H1 (cell line): ENCODE data around the gene TCF4. TPM values are rescaled to one million over a fixed set of nuclear protein-coding genes. Genes with fewer than 3 reads are reported as not detected.

ENCODE experiments used
- CTCF ChIA-PET: fragments of 300-600 bp; sonication (Branson Sonifier 250); formaldehyde crosslinking; loops from one replicate; lab custom pipeline; 2021; ENCODE audit not compliant: partially characterized antibody; lab: Charles Lee
- POLR2A ChIA-PET: fragments of 300-600 bp; sonication (Branson Sonifier 250); formaldehyde crosslinking; loops from one replicate; lab custom pipeline; 2021; ENCODE audit warnings: inconsistent platforms; ENCODE audit not compliant: partially characterized antibody; lab: Charles Lee
- DNase-seq, 2 experiments: peaks; one replicate each; pipeline versions ENCODE4 v3.0.0 to v3.0.0-alpha.2; 2010 to 2022; ENCODE audit warnings: low spot score in 2 of 2, low read depth in 1 of 2, mixed read lengths in 1 of 2
- FAIRE-seq: peaks from 2 replicates; lab custom pipeline; 2011; peaks lifted over from hg19 to GRCh38; lab: Jason Lieb, UNC
- H2AFZ ChIP-seq: 2 replicates; pipeline ENCODE4 v1.8.1; 2012; ENCODE audit warnings: low read length, inconsistent platforms
- H2AK5ac ChIP-seq: 2 replicates; pipeline ENCODE4 v1.6.1; 2013; ENCODE audit warnings: low read depth, low read length
- H2BK120ac ChIP-seq: replicated peaks from 2 replicates; pipeline ENCODE3; 2013; ENCODE audit warnings: low read depth, low read length, inconsistent platforms
- H2BK12ac ChIP-seq: 2 replicates; pipeline ENCODE4 v1.6.1; 2013; ENCODE audit warnings: low read depth, low read length
- H2BK15ac ChIP-seq: 2 replicates; pipeline ENCODE4 v1.6.1; 2013; ENCODE audit warnings: low read length
- H2BK20ac ChIP-seq: 2 replicates; pipeline ENCODE4 v1.6.1; 2013; ENCODE audit warnings: low read length
- H2BK5ac ChIP-seq: 2 replicates; pipeline ENCODE4 v1.6.1; 2013; ENCODE audit warnings: low read depth, low read length
- H3K14ac ChIP-seq: 2 replicates; pipeline ENCODE4 v1.6.1; 2013; ENCODE audit warnings: inconsistent platforms; ENCODE audit not compliant: insufficient read length
- H3K18ac ChIP-seq: 2 replicates; pipeline ENCODE4 v1.6.1; 2013; ENCODE audit warnings: low read length; ENCODE audit errors: extremely low read depth
- H3K23ac ChIP-seq: 2 replicates; pipeline ENCODE4 v1.6.1; 2013; ENCODE audit warnings: inconsistent platforms; ENCODE audit not compliant: insufficient read length
- H3K23me2 ChIP-seq: 2 replicates; pipeline ENCODE4 v1.6.1; 2013; ENCODE audit warnings: low read depth, low read length
- H3K27ac ChIP-seq: 2 replicates; pipeline ENCODE4 v1.6.1; 2011; ENCODE audit warnings: low read depth, low read length, inconsistent platforms
- H3K27me3 ChIP-seq, 4 experiments: replicated peaks in 1 of 4; 1 replicate in 1 of 4; 2 replicates in 3 of 4; pipeline versions ENCODE4 v1.6.1 to v1.8.1; 2011 to 2013; ENCODE audit warnings: low read length in 3 of 4, mild to moderate bottlenecking in 3 of 4, inconsistent platforms in 2 of 4, mixed read lengths in 2 of 4, moderate library complexity in 1 of 4; ENCODE audit not compliant: control insufficient read depth in 3 of 4, insufficient read depth in 3 of 4; ENCODE audit errors: extremely low read depth in 1 of 4
- H3K36me3 ChIP-seq, 4 experiments: 2 replicates each; pipeline versions ENCODE4 v1.6.1 to v1.8.1; 2011 to 2013; ENCODE audit warnings: mild to moderate bottlenecking in 4 of 4, low read length in 3 of 4, moderate library complexity in 2 of 4, control low read depth in 1 of 4, inconsistent platforms in 1 of 4; ENCODE audit not compliant: insufficient read depth in 4 of 4, control insufficient read depth in 2 of 4
- H3K4ac ChIP-seq: replicated peaks from 2 replicates; pipeline ENCODE3; 2013; ENCODE audit warnings: low read length, low read depth, mixed read lengths, inconsistent platforms; ENCODE audit not compliant: insufficient read length
- H3K4me1 ChIP-seq, 4 experiments: replicated peaks in 1 of 4; 1 replicate in 1 of 4; 2 replicates in 3 of 4; pipeline versions ENCODE4 v1.6.1 to v1.8.1; 2011 to 2013; ENCODE audit warnings: low read length in 3 of 4, inconsistent platforms in 2 of 4, mixed read lengths in 1 of 4; ENCODE audit not compliant: insufficient read depth in 4 of 4, control insufficient read depth in 3 of 4
- H3K4me2 ChIP-seq, 2 experiments: 2 replicates each; pipeline versions ENCODE4 v1.6.1 to v1.8.1; 2011 to 2013; ENCODE audit warnings: low read depth in 2 of 2, low read length in 2 of 2, control low read depth in 1 of 2, inconsistent platforms in 1 of 2, mild to moderate bottlenecking in 1 of 2; ENCODE audit not compliant: insufficient read depth in 1 of 2
- H3K4me3 ChIP-seq, 4 experiments: fragments of 200-600, 300-600 bp in 1 of 4; sonication (generic), shearing (Covaris generic), sonication (Bioruptor Twin) in 1 of 4; 2 replicates each; pipeline versions ENCODE4 v1.5.1 to v1.8.1; 2011 to 2016; ENCODE audit warnings: low read length in 4 of 4, low read depth in 3 of 4, control low read depth in 2 of 4, inconsistent platforms in 2 of 4, mild to moderate bottlenecking in 2 of 4, mixed read lengths in 1 of 4, moderate library complexity in 1 of 4; ENCODE audit not compliant: insufficient read depth in 2 of 4; ENCODE audit errors: extremely low read depth in 1 of 4
- H3K56ac ChIP-seq: replicated peaks from 2 replicates; pipeline ENCODE3; 2013; ENCODE audit warnings: low read depth, mild to moderate bottlenecking, mixed read lengths, low read length, inconsistent platforms; ENCODE audit not compliant: insufficient read length
- H3K79me1 ChIP-seq: 2 replicates; pipeline ENCODE4 v1.6.1; 2013; ENCODE audit warnings: low read depth, low read length, control low read depth
- H3K79me2 ChIP-seq, 2 experiments: 2 replicates each; pipeline versions ENCODE4 v1.6.1 to v1.8.1; 2012 to 2013; ENCODE audit warnings: low read length in 2 of 2, mild to moderate bottlenecking in 2 of 2, inconsistent platforms in 1 of 2; ENCODE audit not compliant: insufficient read depth in 2 of 2, control insufficient read depth in 1 of 2
- H3K9ac ChIP-seq, 4 experiments: replicated peaks in 1 of 4; 1 replicate in 1 of 4; 2 replicates in 3 of 4; pipeline versions ENCODE4 v1.6.1 to v1.8.1; 2011 to 2013; ENCODE audit warnings: low read depth in 3 of 4, low read length in 3 of 4, control low read depth in 2 of 4, mild to moderate bottlenecking in 2 of 4, moderate library complexity in 2 of 4, inconsistent platforms in 1 of 4; ENCODE audit errors: extremely low read depth in 1 of 4
- H3K9me3 ChIP-seq, 2 experiments: 2 replicates each; pipeline versions ENCODE4 v1.6.1 to v1.8.1; 2012 to 2013; ENCODE audit warnings: mild to moderate bottlenecking in 2 of 2, moderate library complexity in 2 of 2, control low read depth in 1 of 2, inconsistent platforms in 1 of 2, low read depth in 1 of 2, low read length in 1 of 2, mixed read lengths in 1 of 2; ENCODE audit not compliant: insufficient read depth in 2 of 2
- H4K20me1 ChIP-seq, 2 experiments: replicated peaks in 1 of 2; 2 replicates each; pipeline versions ENCODE3 to v1.8.1; 2011 to 2013; ENCODE audit warnings: inconsistent platforms in 2 of 2, low read length in 2 of 2, mild to moderate bottlenecking in 1 of 2; ENCODE audit not compliant: insufficient read depth in 2 of 2, control insufficient read depth in 1 of 2
- H4K5ac ChIP-seq: 2 replicates; pipeline ENCODE4 v1.6.1; 2013; ENCODE audit warnings: low read length, low read depth, mixed read lengths, inconsistent platforms; ENCODE audit not compliant: insufficient read length
- H4K8ac ChIP-seq: 2 replicates; pipeline ENCODE4 v1.8.0; 2013; ENCODE audit warnings: mild to moderate bottlenecking, moderate library complexity, low read length, inconsistent platforms; ENCODE audit not compliant: insufficient read depth; ENCODE audit errors: extremely low read depth
- H4K91ac ChIP-seq: replicated peaks from 2 replicates; pipeline ENCODE3; 2013; ENCODE audit warnings: low read length, mixed read lengths, inconsistent platforms; ENCODE audit not compliant: insufficient read length
- ASH2L ChIP-seq: fragments of 200-600, 300-600 bp; sonication (generic); IDR thresholded peaks from one replicate; pipeline ENCODE4 v1.7.1; 2017; ENCODE audit warnings: low read length
- CBX8 ChIP-seq: fragments of 300-800, 300-1000 bp; sonication (generic); IDR thresholded peaks from 2 replicates; pipeline ENCODE4 v1.7.1; 2016; ENCODE audit warnings: low read depth, low read length, borderline replicate concordance
- JUN ChIP-seq: IDR thresholded peaks from 2 replicates; pipeline ENCODE4 v1.6.1; 2011; ENCODE audit warnings: low read depth, mild to moderate bottlenecking, improper control_type of control experiment, low read length
- MAFK ChIP-seq: IDR thresholded peaks from 2 replicates; pipeline ENCODE4 v1.6.1; 2012; ENCODE audit warnings: low read depth, mild to moderate bottlenecking, improper control_type of control experiment, low read length
- POLR2AphosphoS5 ChIP-seq: IDR thresholded peaks from 2 replicates; pipeline ENCODE4 v1.6.1; 2011; ENCODE audit warnings: low read depth, low read length
- SIN3A ChIP-seq, 2 experiments: IDR thresholded peaks in 1 of 2; conservative IDR thresholded peaks in 1 of 2; 2 replicates each; pipeline ENCODE4 v1.6.1; 2011 to 2012; ENCODE audit warnings: low read length in 2 of 2, improper control_type of control experiment in 1 of 2, low read depth in 1 of 2, mild to moderate bottlenecking in 1 of 2
- WGBS, 2 experiments: shearing (Covaris generic) in 1 of 2; methylation state at CpG; one replicate each; pipeline versions ENCODE4 v1.1.6 to v1.1.7; 2013 to 2015; ENCODE audit warnings: low lambda C conversion rate in 2 of 2, mixed read lengths in 2 of 2, inconsistent platforms in 1 of 2, low coverage in 1 of 2, missing lambda C conversion rate in 1 of 2; ENCODE audit not compliant: insufficient replicate concordance in 2 of 2, insufficient coverage in 1 of 2, insufficient read length in 1 of 2; ENCODE audit errors: extremely low coverage in 1 of 2, missing lambda C conversion rate in 1 of 2; 5-methylcytosine and 5-hydroxymethylcytosine counted together
- polyA plus RNA-seq, 7 experiments: library from polyadenylated mRNA; depleted of rRNA in 3 of 7; stranded (reverse) in 5 of 7; unstranded in 2 of 7; fragments of >200 nt in 5 of 7; fragments of 200-250 nt in 2 of 7; gene quantifications; 1 replicate in 5 of 7; 2 replicates in 1 of 7; 4 replicates in 1 of 7; pipeline versions ENCODE4 v1.2.1 to v1.2.3, GENCODE V29; 2011 to 2013; ENCODE audit warnings: missing spikeins in 2 of 7, mixed read lengths in 2 of 7
- total RNA-seq: library from RNA; stranded (reverse); fragmentation: NEBNext Ultra II Directional; extraction: Animal tissue kit (Norgen Biotek cat#: 25700); gene quantifications from 2 replicates; pipeline ENCODE4 v1.2.1, GENCODE V29; 2021
- TF ChIP-seq, protein P1 (sequence below), 3 experiments: IDR thresholded peaks; 1 replicate in 2 of 3; 2 replicates in 1 of 3; pipeline versions ENCODE4 v1.5.1 to v1.6.1; 2011; ENCODE audit warnings: low read length in 3 of 3, mild to moderate bottlenecking in 3 of 3, inconsistent platforms in 2 of 3, low read depth in 1 of 3, moderate library complexity in 1 of 3; ENCODE audit not compliant: insufficient read depth in 1 of 3; ENCODE audit errors: control extremely low read depth in 1 of 3
- TF ChIP-seq, protein P2 (sequence below): IDR thresholded peaks from 2 replicates; pipeline ENCODE4 v1.6.1; 2011; ENCODE audit warnings: low read depth, mild to moderate bottlenecking, low read length; ENCODE audit not compliant: insufficient read depth

The TCF4 gene
- total and polyA plus RNA-seq, 2 of the 8 experiments (the other 6 are each of a cell fraction or from before 2014, with no cell fraction given): 59.3 to 118 TPM

DNA sequence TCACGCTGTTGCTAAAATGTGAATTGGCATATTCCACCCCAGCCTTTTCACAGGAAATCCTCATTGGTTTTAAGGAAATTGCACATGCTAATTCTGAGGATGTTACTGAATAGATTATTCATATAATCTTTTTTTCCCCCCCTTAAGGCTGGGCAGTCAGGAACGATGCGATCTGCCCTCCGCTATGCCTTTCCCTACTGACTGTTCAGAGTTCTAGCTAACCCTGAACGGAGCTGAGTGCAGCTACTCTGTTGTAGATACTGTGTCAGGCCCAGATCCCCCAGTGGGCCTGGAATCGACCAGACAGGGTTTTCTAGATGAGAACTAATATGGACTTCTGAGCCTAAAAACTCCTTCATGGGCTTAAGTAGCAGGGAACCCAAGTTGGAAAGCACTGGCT lies 192.2 kb downstream of the TCF4 start:
- no peak overlapping the region for H4K91ac ChIP-seq
- no peak overlapping the region for H2BK20ac ChIP-seq
- no peak overlapping the region for H3K23ac ChIP-seq
- H3K9me3 ChIP-seq: no peaks in the 10 kb centered on the region
- no peaks in the 10 kb centered on the region; the same call in 1 of the 2 replicates for H3K23me2 ChIP-seq
- no peak overlapping the region for H2BK120ac ChIP-seq
- H2AK5ac ChIP-seq: no peak overlapping the region
- 91% methylated on average over 6 of the region's 6 CpGs; no CpG with 5 or more reads in 1 of the 2 experiments for WGBS, 2 experiments
- CTCF ChIA-PET: interaction anchor here (1.2 to 4.5 kb wide), 3 partner anchors 12 to 161 kb away, joined by 3 to 37 read pairs (median 7); no protein-coding TSS in a partner anchor
- peaks cover 0 to 8% (median 4%) of the 10 kb centered on the region in 4 experiments; a peak in 4 of 7 replicates for H3K4me1 ChIP-seq
- no peak overlapping the region for H3K56ac ChIP-seq
- TF ChIP-seq, protein P1, sequence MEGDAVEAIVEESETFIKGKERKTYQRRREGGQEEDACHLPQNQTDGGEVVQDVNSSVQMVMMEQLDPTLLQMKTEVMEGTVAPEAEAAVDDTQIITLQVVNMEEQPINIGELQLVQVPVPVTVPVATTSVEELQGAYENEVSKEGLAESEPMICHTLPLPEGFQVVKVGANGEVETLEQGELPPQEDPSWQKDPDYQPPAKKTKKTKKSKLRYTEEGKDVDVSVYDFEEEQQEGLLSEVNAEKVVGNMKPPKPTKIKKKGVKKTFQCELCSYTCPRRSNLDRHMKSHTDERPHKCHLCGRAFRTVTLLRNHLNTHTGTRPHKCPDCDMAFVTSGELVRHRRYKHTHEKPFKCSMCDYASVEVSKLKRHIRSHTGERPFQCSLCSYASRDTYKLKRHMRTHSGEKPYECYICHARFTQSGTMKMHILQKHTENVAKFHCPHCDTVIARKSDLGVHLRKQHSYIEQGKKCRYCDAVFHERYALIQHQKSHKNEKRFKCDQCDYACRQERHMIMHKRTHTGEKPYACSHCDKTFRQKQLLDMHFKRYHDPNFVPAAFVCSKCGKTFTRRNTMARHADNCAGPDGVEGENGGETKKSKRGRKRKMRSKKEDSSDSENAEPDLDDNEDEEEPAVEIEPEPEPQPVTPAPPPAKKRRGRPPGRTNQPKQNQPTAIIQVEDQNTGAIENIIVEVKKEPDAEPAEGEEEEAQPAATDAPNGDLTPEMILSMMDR (IDR thresholded peaks at IDR 0.05; ENCODE audit: control extremely low read depth in 1 of 3, insufficient read depth in 1 of 3, low read depth in 1 of 3, low read length in 3 of 3): no peak
- no peak for TF ChIP-seq CBX8
- TF ChIP-seq POLR2AphosphoS5: no peak
- no peak for TF ChIP-seq MAFK
- no peak for TF ChIP-seq ASH2L
- no peak for TF ChIP-seq JUN
- TF ChIP-seq, protein P2, sequence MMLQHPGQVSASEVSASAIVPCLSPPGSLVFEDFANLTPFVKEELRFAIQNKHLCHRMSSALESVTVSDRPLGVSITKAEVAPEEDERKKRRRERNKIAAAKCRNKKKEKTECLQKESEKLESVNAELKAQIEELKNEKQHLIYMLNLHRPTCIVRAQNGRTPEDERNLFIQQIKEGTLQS: no peak
- no peak for TF ChIP-seq SIN3A (conservative IDR thresholded peaks at IDR 0.05 in 1 of 2, IDR thresholded peaks at IDR 0.05 in 1 of 2; ENCODE audit: low read depth in 1 of 2, low read length in 2 of 2)
- no peak for DNase-seq
- H3K4me3 ChIP-seq: no peak overlapping the region
- no peak overlapping the region for H3K27ac ChIP-seq
- no peaks in the 10 kb centered on the region for H3K36me3 ChIP-seq
- POLR2A ChIA-PET: interaction anchor here (1.5 kb wide), 1 partner anchor 11 kb away, joined by 3 read pairs; no protein-coding TSS in a partner anchor
- no peak overlapping the region for H2BK15ac ChIP-seq
- H4K8ac ChIP-seq: no peak overlapping the region
- H3K27me3 ChIP-seq: no peaks in the 10 kb centered on the region
- H2BK5ac ChIP-seq: no peak overlapping the region
- H3K4ac ChIP-seq: no peak overlapping the region
- H4K20me1 ChIP-seq: no peaks in the 10 kb centered on the region
- H3K79me1 ChIP-seq: peaks cover 7% of the 10 kb centered on the region; the same call in 1 of the 2 replicates
- FAIRE-seq: no peak
- no peak overlapping the region for H2BK12ac ChIP-seq
- peaks cover 0 to 77% of the 10 kb centered on the region in 2 experiments; a peak in 2 of 4 replicates for H3K79me2 ChIP-seq
- no peak overlapping the region for H4K5ac ChIP-seq
- no peak overlapping the region for H3K4me2 ChIP-seq
- H3K9ac ChIP-seq: no peak overlapping the region
- no peak overlapping the region for H3K14ac ChIP-seq
- no peak overlapping the region for H3K18ac ChIP-seq
- no peak overlapping the region for H2AFZ ChIP-seq
